GM18508 (cell line): ENCODE measurements around the gene INTS14.
"Not testable (repeated sequence)": the region's sequence is repeated elsewhere in the genome, so short reads cannot be mapped to it uniquely, and the experiment has no call there.

Experiments used
- ATAC-seq: cut with Tn5 transposase; IDR thresholded peaks from one replicate; pipeline ENCODE4 v1.9.1; 2021; ENCODE audit warnings: moderate number of reproducible peaks; ENCODE audit not compliant: insufficient read depth, unreplicated experiment

Gene INTS14

GRCh38 chr15:65584241-65584640 lies 26.7 kb downstream of the INTS14 start:
- ATAC-seq = no peak

GRCh38 chr15:65583701-65584100 lies 27.2 kb downstream of the INTS14 start:
- no peak for ATAC-seq

GRCh38 chr15:65580287-65580686 lies 30.6 kb downstream of the INTS14 start:
- no peak for ATAC-seq

GRCh38 chr15:65579762-65580161 lies 31.2 kb downstream of the INTS14 start:
- ATAC-seq = no peak

- no peak for ATAC-seq
Measured at GRCh38 chr15:65578904-65579728, 31.8 kb downstream of the INTS14 start.

DNA sequence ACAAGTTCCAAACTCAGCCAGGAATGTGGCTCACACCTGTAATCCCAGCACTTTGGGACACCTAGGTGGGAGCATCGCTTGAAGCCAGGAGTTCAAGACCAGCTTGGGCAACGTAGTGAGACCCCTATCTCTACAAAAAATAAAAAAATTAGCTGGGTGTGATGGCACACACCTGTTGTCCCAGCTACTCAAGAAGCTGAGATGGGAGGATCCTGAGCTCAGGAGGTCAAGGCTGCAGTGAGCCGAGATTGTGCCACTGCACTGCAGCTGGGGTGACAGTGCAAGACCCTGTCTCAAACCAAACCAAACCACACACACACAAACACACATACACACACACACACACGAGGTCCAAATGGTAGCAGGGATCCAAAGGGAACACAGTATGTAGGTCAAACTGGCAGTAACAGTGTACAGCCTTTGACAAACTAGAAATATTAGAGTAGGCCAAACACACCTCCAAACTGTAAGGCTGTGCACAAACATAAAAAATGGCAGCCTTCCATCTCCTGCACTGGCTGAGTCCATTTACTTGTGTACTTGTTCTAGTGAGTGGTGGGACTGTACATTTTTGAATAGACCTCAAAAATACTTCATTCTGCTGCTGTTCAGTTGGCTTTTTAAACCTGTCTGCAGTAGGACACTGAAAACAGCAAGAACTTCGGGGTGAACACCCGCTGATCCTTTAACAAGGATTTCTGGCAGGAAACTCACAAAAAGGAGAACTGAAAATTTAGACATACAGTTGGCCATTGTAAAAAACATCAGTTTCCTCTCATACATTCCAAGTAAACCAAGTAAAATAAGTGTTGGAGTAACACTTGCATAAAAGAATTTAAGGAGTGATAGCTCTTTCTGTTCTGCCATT lies 33.6 kb downstream of the INTS14 start:
- ATAC-seq = no peak

DNA sequence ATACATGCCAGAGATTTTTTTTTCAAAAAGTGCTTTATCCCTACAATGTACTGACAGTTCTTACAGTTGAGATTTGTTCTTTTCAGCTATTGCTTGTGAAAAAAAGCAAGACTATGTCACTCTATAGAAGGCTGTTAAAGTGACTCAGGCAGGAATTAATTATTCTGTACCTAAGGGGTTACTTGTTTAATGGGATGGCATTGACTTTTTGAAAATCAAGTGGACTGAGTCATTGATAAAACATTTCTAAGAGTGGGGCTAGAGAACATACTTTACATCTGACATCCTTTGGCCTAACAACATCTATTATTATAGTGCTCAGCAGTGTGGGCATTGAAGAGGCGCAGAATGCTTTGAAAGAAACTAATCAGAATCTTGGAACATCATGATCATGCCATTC lies 34.3 kb downstream of the INTS14 start:
- no peak for ATAC-seq

- no peak for ATAC-seq
Measured at GRCh38 chr15:65571971-65572370, 39.0 kb downstream of the INTS14 start.

GRCh38 chr15:65569728-65570127 lies 41.2 kb downstream of the INTS14 start:
- ATAC-seq = no peak

DNA sequence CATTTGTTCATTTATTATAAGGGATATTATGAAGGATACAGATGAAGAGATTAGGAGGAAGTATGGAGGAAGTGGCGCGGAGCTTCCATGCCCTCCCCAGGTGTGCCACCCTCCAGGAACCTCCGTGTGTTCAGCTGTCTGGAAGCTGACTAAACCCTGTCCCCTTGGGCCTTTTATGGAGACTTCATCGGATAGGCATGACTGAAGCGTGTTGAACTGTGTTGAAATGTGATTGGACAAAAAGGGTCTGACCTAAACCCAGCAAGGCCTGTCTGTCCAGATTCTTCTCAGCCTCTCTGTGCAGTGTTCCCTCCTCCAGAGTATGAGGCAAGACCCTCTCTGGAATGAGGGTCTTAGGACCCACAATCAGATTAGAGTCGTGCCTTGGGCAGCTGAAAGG lies 49.0 kb downstream of the INTS14 start:
- no peak for ATAC-seq

DNA sequence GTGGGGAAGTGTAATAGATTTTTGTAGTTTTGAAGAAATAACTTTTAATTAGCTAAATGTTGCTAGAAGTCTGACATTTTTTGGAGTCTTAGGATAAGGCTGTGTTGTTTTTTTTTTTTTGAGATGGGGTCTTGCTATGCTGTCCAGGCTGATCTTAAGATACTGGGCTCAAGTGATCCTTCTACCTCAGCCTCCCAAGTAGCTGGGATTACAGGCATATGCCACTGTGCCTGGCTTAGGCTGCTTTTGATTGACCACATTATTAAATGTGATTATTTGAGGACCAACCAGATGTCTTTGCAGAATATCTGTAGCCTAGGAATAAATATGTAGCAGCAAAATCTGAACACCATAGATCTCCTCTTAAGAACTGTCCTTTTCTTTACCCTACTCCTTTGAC lies 51.0 kb downstream of the INTS14 start:
- no peak for ATAC-seq

GRCh38 chr15:65558997-65559760 lies 51.8 kb downstream of the INTS14 start:
- ATAC-seq = no peak

GRCh38 chr15:65558336-65558735 lies 52.6 kb downstream of the INTS14 start:
- no peak for ATAC-seq

- no peak for ATAC-seq
Measured at GRCh38 chr15:65556622-65557021, 54.3 kb downstream of the INTS14 start.

DNA sequence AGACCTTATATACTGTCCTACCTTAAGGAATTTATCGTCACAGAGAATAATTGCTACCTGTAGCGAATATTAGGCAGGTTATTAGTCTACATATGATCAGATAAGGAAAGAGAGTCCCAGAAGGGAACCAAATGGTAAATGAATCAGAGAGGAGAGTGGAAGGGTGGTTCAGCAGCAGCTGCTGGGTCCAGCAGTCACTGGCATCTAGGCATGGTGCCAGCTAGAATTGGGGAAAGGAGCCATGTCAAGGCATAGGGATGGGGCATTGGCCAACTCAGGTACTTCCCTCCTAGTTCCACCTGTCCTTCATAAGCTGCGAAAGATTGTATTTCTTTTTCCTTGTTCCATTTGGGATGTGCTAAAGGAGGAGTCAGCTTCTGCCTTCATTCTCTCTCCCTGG lies 57.2 kb downstream of the INTS14 start:
- ATAC-seq = no peak

GRCh38 chr15:65552851-65553250 lies 58.1 kb downstream of the INTS14 start:
- not testable (repeated sequence) for ATAC-seq

- no peak for ATAC-seq
Measured at GRCh38 chr15:65551183-65551582, 59.7 kb downstream of the INTS14 start.

DNA sequence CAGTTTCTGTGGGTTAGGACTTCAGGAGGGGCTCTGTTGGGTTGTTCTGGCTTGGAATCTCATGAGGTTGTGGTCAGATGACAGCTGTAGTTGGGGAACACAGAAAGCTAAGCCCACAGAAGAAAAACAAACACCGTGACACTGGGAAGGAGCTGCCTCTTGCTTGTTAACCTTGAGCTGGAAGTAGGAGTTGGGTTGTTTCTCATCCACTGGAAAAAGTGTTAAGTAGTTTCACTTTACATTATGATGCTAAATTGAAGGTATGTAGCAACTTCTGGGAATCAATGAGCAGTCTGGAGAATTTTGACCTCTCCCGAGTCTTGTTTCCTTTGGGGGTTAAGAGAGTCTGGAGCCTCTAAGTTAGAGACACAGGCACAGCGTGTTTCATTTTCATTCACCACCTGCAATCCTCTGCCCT lies 60.2 kb downstream of the INTS14 start:
- no peak for ATAC-seq

GRCh38 chr15:65549288-65549687 lies 61.6 kb downstream of the INTS14 start:
- ATAC-seq = not testable (repeated sequence)

DNA sequence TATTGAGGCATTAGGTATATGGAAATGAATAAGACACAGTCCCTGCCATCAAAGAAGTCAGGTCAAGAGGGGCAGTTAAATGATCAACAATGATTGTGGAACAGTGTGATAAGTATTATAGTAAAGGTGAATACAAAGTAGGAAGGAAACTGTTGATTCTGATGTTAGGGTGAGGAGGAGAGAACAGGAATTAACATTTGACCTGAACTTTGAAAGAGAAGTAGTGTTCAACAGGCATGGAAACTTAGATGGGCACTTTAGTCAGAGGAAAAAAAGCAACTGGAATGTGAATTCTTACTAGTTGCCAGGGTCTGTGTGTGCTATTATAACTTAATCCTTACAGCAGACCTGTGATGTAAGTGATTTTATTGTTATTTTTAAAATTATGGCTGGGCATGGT lies 63.1 kb downstream of the INTS14 start:
- ATAC-seq = no peak
